RPMI8226 (cell line): ENCODE results near the gene DCBLD1.
"Not testable (repeated sequence)": the region's sequence is repeated elsewhere in the genome, so short reads cannot be mapped to it uniquely, and the experiment has no call there.

Experiments
- DNase-seq: peaks from one replicate; pipeline ENCODE4 v3.0.0-alpha.2; 2015

Gene DCBLD1

GRCh38 chr6:117502580-117502979, 20.1 kb downstream of the DCBLD1 start:
- DNase-seq = no peak

GRCh38 chr6:117503211-117503610, 20.7 kb downstream of the DCBLD1 start:
- no peak for DNase-seq

GRCh38 chr6:117504478-117505144, 22.1 kb downstream of the DCBLD1 start:
- DNase-seq = no peak

GRCh38 chr6:117505311-117505710, 22.8 kb downstream of the DCBLD1 start:
- no peak for DNase-seq

GRCh38 chr6:117506180-117506835, 23.8 kb downstream of the DCBLD1 start:
- no peak for DNase-seq

- DNase-seq = no peak
Observed at GRCh38 chr6:117506907-117507306, 24.4 kb downstream of the DCBLD1 start.

- DNase-seq = no peak
Observed at GRCh38 chr6:117508450-117508971, 26.0 kb downstream of the DCBLD1 start.

- no peak for DNase-seq
Observed at GRCh38 chr6:117509021-117509420, 26.5 kb downstream of the DCBLD1 start.

GRCh38 chr6:117512056-117512828, 29.8 kb downstream of the DCBLD1 start:
- DNase-seq = no peak

- DNase-seq = no peak
Observed at GRCh38 chr6:117512987-117513573, 30.6 kb downstream of the DCBLD1 start.

- no peak for DNase-seq
Observed at GRCh38 chr6:117513778-117514365, 31.4 kb downstream of the DCBLD1 start.

- no peak for DNase-seq
Observed at GRCh38 chr6:117514655-117515054, 32.2 kb downstream of the DCBLD1 start.

- no peak for DNase-seq
Observed at GRCh38 chr6:117515326-117515725, 32.9 kb downstream of the DCBLD1 start.

GRCh38 chr6:117517995-117518394, 35.5 kb downstream of the DCBLD1 start:
- DNase-seq = not testable (repeated sequence)

- no peak for DNase-seq
Observed at GRCh38 chr6:117518870-117519269, 36.4 kb downstream of the DCBLD1 start.

- no peak for DNase-seq
Observed at GRCh38 chr6:117520603-117521395, 38.3 kb downstream of the DCBLD1 start.

- no peak for DNase-seq
Observed at GRCh38 chr6:117521791-117522502, 39.5 kb downstream of the DCBLD1 start.

- no peak for DNase-seq
Observed at GRCh38 chr6:117525607-117526006, 43.1 kb downstream of the DCBLD1 start.

- no peak for DNase-seq
Observed at GRCh38 chr6:117530467-117531242, 48.2 kb downstream of the DCBLD1 start.

GRCh38 chr6:117531346-117531745, 48.9 kb downstream of the DCBLD1 start:
- DNase-seq = no peak
